ENCODE data around the gene ERFL. TPM values are rescaled to one million over a fixed set of nuclear protein-coding genes. Genes with fewer than 3 reads are reported as not detected.

Gene ERFL
- total RNA-seq, 2 donors from 2014 or later, result 0.36 to 1.9 TPM

GRCh38 chr19:41887711-41888382 is 40.4 kb downstream of the ERFL start:
- H3K36me3 ChIP-seq, result no peaks in the 10 kb centered on the region
- peaks cover 4% of the 10 kb centered on the region for H3K4me1 ChIP-seq (replicated peaks)
- TF ChIP-seq CTCF (IDR thresholded peaks at IDR 0.05), result peak in 1 of 4 experiments; percentile 48
- TF ChIP-seq POLR2A (IDR thresholded peaks at IDR 0.05), result no peak
- no peak for TF ChIP-seq POLR2AphosphoS5 (IDR thresholded peaks at IDR 0.05)
- intact Hi-C loops (cut with DNase I), result no loop called here
- no peak overlapping the region for H3K27ac ChIP-seq
- H3K27me3 ChIP-seq (replicated peaks; ENCODE audit: insufficient read depth), result no peaks in the 10 kb centered on the region
- no peak for DNase-seq (ENCODE audit: low spot score)
- no peak overlapping the region for H3K4me3 ChIP-seq
- 35% methylated on average over 17 of the region's 17 CpGs for WGBS
- H3K9me3 ChIP-seq, result no peaks in the 10 kb centered on the region

GRCh38 chr19:41886761-41887710 is 41.2 kb downstream of the ERFL start:
- no peak for TF ChIP-seq CTCF (IDR thresholded peaks at IDR 0.05)
- TF ChIP-seq POLR2A (IDR thresholded peaks at IDR 0.05), result no peak
- TF ChIP-seq POLR2AphosphoS5 (IDR thresholded peaks at IDR 0.05), result no peak
- intact Hi-C loops (cut with DNase I), result no loop called here
- H3K4me3 ChIP-seq, result no peak overlapping the region

GRCh38 chr19:41883821-41884733 is 44.2 kb downstream of the ERFL start:
- intact Hi-C loops (cut with DNase I), result loop anchor here (1.0 kb wide), 1 partner anchor 25 kb away; no protein-coding TSS in a partner anchor
- TF ChIP-seq POLR2AphosphoS5 (IDR thresholded peaks at IDR 0.05) (peak; percentile 97), CTCF (IDR thresholded peaks at IDR 0.05) (peak in 3 of 4 experiments; percentile 7 to 55 (median 44)), POLR2A (IDR thresholded peaks at IDR 0.05) (peak; percentile 60)
- Histone ChIP-seq H3K9me3 (no peaks in the 10 kb centered on the region), H3K4me1 (replicated peaks) (peaks cover 4% of the 10 kb centered on the region), H3K27me3 (replicated peaks; ENCODE audit: insufficient read depth) (no peaks in the 10 kb centered on the region), H3K27ac (peak overlapping the region; percentile 75 to 83), H3K4me3 (peak overlapping the region; percentile 78 to 92), H3K36me3 (no peaks in the 10 kb centered on the region)
- peak; percentile 95 for DNase-seq (ENCODE audit: low spot score)
- WGBS, result under 1% methylated on average over 57 of the region's 66 CpGs

More at GRCh38 chr19:41886761-41887710, 41.2 kb downstream of the ERFL start:
- no peaks in the 10 kb centered on the region for H3K36me3 ChIP-seq
- H3K9me3 ChIP-seq, result no peaks in the 10 kb centered on the region
- peaks cover 4% of the 10 kb centered on the region for H3K4me1 ChIP-seq (replicated peaks)
- no peak overlapping the region for H3K27ac ChIP-seq
- no peak for DNase-seq (ENCODE audit: low spot score)
- H3K27me3 ChIP-seq (replicated peaks; ENCODE audit: insufficient read depth), result no peaks in the 10 kb centered on the region
- 58% methylated on average over 13 of the region's 13 CpGs for WGBS

- intact Hi-C loops (cut with DNase I), result no loop called here
- peak overlapping the region; percentile 75 to 83 for H3K27ac ChIP-seq
- H3K4me3 ChIP-seq, result peak overlapping the region; percentile 78 to 92
- no peaks in the 10 kb centered on the region for H3K9me3 ChIP-seq
- H3K27me3 ChIP-seq (replicated peaks; ENCODE audit: insufficient read depth), result no peaks in the 10 kb centered on the region
- no peak for DNase-seq (ENCODE audit: low spot score)
- peaks cover 4% of the 10 kb centered on the region for H3K4me1 ChIP-seq (replicated peaks)
- H3K36me3 ChIP-seq, result no peaks in the 10 kb centered on the region
- WGBS, result 2% methylated on average over 23 of the region's 23 CpGs
- TF ChIP-seq POLR2A (IDR thresholded peaks at IDR 0.05) (no peak), POLR2AphosphoS5 (IDR thresholded peaks at IDR 0.05) (no peak), CTCF (IDR thresholded peaks at IDR 0.05) (no peak)
Observed at GRCh38 chr19:41883463-41883820, 44.8 kb downstream of the ERFL start.

Data from prostate gland (tissue), 2 donors.